ENCODE data around the gene ARID5A. TPM values are rescaled to one million over a fixed set of nuclear protein-coding genes. Genes with fewer than 3 reads are reported as not detected.

ARID5A gene
- total RNA-seq, 1 experiment from 2014 or later = 3.3 TPM

DNA sequence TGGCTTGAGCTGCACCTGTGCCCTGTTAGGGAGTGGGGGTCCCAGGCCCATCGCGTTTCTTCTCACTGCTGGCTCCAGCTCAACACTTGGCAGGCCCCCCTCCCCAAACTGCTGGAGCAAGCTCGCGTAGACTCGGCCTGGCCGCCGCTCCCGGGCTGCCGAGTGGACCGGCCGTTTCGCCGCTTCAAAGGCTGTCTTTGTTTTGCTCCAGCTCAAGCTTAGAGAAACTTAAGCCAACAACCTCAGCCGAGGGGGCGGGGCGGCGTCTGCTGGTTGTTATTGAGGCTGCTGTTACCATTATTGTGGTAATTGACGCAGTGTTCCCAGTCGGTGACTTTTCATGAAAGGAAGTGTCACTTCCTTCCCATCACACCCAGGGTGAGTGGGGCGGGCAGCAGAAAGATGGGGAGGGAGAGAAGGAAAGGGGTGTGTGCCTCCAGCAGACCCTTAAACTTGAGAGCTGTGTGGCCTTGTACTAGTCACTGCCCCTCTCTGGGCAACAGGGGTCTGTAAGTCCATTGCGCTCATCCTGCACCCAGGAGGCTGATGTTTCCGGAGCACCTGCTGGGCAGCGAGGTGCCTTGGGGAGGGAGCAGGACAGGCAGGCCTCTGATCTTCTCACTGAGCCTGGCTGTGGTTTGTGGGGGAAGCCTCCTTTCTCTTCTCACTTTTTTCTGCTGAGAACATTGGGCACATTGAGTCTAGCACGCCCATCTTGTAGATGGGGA lies 2.1 kb downstream of the ARID5A start:
- no peaks in the 10 kb centered on the region for H3K4me1 Mint-ChIP-seq (ENCODE audit: low read depth, unreplicated experiment)
- DNase-seq = no peak
- ChIA-PET POLR2A (no interaction called here), CTCF (interaction anchor here (1.6 kb wide), 1 partner anchor 11 kb away, joined by 6 read pairs; no protein-coding TSS in a partner anchor)
- Histone ChIP-seq H3K9me3 (no peaks in the 10 kb centered on the region), H3K4me1 (peaks cover 7% of the 10 kb centered on the region), H3K27me3 (replicated peaks; ENCODE audit: control insufficient read depth, insufficient read depth, low read length) (no peaks in the 10 kb centered on the region), H3K36me3 (ENCODE audit: control insufficient read depth, insufficient read depth, low read length) (no peaks in the 10 kb centered on the region), H3K4me3 (ENCODE audit: low read depth, low read length) (no peak overlapping the region)
- TF ChIP-seq, protein P1, sequence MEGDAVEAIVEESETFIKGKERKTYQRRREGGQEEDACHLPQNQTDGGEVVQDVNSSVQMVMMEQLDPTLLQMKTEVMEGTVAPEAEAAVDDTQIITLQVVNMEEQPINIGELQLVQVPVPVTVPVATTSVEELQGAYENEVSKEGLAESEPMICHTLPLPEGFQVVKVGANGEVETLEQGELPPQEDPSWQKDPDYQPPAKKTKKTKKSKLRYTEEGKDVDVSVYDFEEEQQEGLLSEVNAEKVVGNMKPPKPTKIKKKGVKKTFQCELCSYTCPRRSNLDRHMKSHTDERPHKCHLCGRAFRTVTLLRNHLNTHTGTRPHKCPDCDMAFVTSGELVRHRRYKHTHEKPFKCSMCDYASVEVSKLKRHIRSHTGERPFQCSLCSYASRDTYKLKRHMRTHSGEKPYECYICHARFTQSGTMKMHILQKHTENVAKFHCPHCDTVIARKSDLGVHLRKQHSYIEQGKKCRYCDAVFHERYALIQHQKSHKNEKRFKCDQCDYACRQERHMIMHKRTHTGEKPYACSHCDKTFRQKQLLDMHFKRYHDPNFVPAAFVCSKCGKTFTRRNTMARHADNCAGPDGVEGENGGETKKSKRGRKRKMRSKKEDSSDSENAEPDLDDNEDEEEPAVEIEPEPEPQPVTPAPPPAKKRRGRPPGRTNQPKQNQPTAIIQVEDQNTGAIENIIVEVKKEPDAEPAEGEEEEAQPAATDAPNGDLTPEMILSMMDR (IDR thresholded peaks at IDR 0.05; ENCODE audit: insufficient read depth in 1 of 2, low read depth in 1 of 2, low read length in 1 of 2, severe bottlenecking in 1 of 2, unreplicated experiment in 1 of 2) = no peak
- peak overlapping the region; percentile 87 for H3K4me3 Mint-ChIP-seq (ENCODE audit: unreplicated experiment)
- H3K27ac Mint-ChIP-seq (ENCODE audit: unreplicated experiment) = no peak overlapping the region
- H3K9me3 Mint-ChIP-seq (ENCODE audit: unreplicated experiment) = no peaks in the 10 kb centered on the region
- H3K36me3 Mint-ChIP-seq (ENCODE audit: insufficient read depth, unreplicated experiment) = no peaks in the 10 kb centered on the region
- BruUV-seq (replicated peaks) = no TSS peak
- intact Hi-C loops (cut with micrococcal nuclease; ENCODE audit: unreplicated experiment) = no loop called here
- H3K27me3 Mint-ChIP-seq (ENCODE audit: insufficient read depth, unreplicated experiment) = no peaks in the 10 kb centered on the region

DNA sequence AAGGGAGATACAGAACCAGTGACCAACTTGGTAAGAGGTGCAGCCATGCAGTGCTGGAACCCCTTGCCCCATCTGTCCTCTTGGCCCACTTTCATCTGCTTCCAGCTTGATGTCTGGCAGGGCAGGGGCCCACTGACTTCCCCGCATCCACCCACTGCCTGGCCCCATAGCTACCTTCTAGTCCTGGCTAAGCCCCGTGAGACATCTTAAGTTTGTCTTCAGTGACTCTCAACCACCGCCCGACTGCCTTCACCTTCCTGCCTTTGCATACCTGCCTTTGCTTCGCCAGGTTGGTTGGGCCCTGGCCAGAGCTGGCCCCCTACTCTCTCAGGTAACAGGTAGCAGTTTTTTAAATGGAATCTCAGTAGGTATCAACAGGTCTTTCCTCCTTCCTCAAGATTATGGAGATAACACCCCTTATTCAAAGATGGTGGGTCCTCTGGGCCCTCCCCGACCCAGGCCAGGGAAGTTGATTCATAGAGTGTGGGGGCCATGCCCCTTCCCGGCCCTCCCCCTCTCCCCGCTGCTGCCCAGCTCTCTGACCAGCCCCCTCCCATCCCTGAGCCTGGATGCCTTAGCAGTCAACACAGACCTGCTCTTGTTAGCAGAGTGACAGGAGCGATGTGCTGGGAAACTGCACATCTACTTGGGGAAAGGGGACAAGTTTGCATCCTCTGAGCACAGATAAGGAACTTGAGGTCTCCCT lies 2.8 kb downstream of the ARID5A start:
- POLR2A ChIA-PET = no interaction called here
- H3K9me3 ChIP-seq = no peaks in the 10 kb centered on the region
- Mint-ChIP-seq H3K9me3 (ENCODE audit: unreplicated experiment) (no peaks in the 10 kb centered on the region), H3K36me3 (ENCODE audit: insufficient read depth, unreplicated experiment) (no peaks in the 10 kb centered on the region), H3K4me3 (ENCODE audit: unreplicated experiment) (peak overlapping the region; percentile 38), H3K4me1 (ENCODE audit: low read depth, unreplicated experiment) (no peaks in the 10 kb centered on the region), H3K27ac (ENCODE audit: unreplicated experiment) (no peak overlapping the region), H3K27me3 (ENCODE audit: insufficient read depth, unreplicated experiment) (no peaks in the 10 kb centered on the region)
- H3K4me3 ChIP-seq (ENCODE audit: low read depth, low read length) = no peak overlapping the region
- intact Hi-C loops (cut with micrococcal nuclease; ENCODE audit: unreplicated experiment) = no loop called here
- DNase-seq = no peak
- TF ChIP-seq, protein P1 (IDR thresholded peaks at IDR 0.05; ENCODE audit: insufficient read depth in 1 of 2, low read depth in 1 of 2, low read length in 1 of 2, severe bottlenecking in 1 of 2, unreplicated experiment in 1 of 2) = no peak
- H3K36me3 ChIP-seq (ENCODE audit: control insufficient read depth, insufficient read depth, low read length) = no peaks in the 10 kb centered on the region
- no TSS peak for BruUV-seq (replicated peaks)
- CTCF ChIA-PET = interaction anchor here (1.3 kb wide), 1 partner anchor 15 kb away, joined by 3 read pairs; no protein-coding TSS in a partner anchor
- peaks cover 7% of the 10 kb centered on the region for H3K4me1 ChIP-seq
- H3K27me3 ChIP-seq (replicated peaks; ENCODE audit: control insufficient read depth, insufficient read depth, low read length) = no peaks in the 10 kb centered on the region

DNA sequence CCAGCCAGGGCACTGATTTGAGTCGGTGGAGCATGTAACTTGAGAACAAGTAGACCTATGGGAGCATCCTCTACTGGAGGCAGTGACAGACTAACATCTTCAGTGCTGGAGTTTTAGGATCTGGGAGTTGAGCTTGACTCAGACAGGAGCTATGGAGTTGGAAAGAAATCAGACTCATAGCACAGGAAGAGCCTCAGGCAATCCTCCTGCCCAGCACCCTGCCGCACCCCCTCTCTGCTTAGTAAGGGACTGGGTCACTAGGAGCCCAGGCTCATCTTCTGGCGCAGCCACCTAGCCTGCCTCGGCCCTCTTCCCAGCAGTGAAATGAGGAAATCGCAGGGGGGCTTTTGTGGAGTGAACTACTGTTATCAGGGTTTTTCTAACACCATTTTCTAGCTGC lies 3.6 kb downstream of the ARID5A start:
- Histone ChIP-seq H3K9me3 (no peaks in the 10 kb centered on the region), H3K36me3 (ENCODE audit: control insufficient read depth, insufficient read depth, low read length) (no peaks in the 10 kb centered on the region), H3K27me3 (replicated peaks; ENCODE audit: control insufficient read depth, insufficient read depth, low read length) (no peaks in the 10 kb centered on the region), H3K4me3 (ENCODE audit: low read depth, low read length) (no peak overlapping the region), H3K4me1 (peaks cover 7% of the 10 kb centered on the region)
- no TSS peak for BruUV-seq (replicated peaks)
- no peaks in the 10 kb centered on the region for H3K27me3 Mint-ChIP-seq (ENCODE audit: insufficient read depth, unreplicated experiment)
- intact Hi-C loops (cut with micrococcal nuclease; ENCODE audit: unreplicated experiment) = no loop called here
- H3K36me3 Mint-ChIP-seq (ENCODE audit: insufficient read depth, unreplicated experiment) = no peaks in the 10 kb centered on the region
- H3K4me1 Mint-ChIP-seq (ENCODE audit: low read depth, unreplicated experiment) = no peaks in the 10 kb centered on the region
- no peak overlapping the region for H3K27ac Mint-ChIP-seq (ENCODE audit: unreplicated experiment)
- no peaks in the 10 kb centered on the region for H3K9me3 Mint-ChIP-seq (ENCODE audit: unreplicated experiment)
- CTCF ChIA-PET = interaction anchor here (0.7 to 1.3 kb wide), 2 partner anchors 14 to 21 kb away, joined by 3 read pairs; no protein-coding TSS in a partner anchor
- POLR2A ChIA-PET = no interaction called here
- TF ChIP-seq, protein P1 (IDR thresholded peaks at IDR 0.05; ENCODE audit: insufficient read depth in 1 of 2, low read depth in 1 of 2, low read length in 1 of 2, severe bottlenecking in 1 of 2, unreplicated experiment in 1 of 2) = no peak
- no peak overlapping the region for H3K4me3 Mint-ChIP-seq (ENCODE audit: unreplicated experiment)
- DNase-seq = no peak
